T-cell (primary cell): Measurements from ENCODE around the gene S1PR5. TPM values are rescaled to one million over a fixed set of nuclear protein-coding genes. Genes with fewer than 3 reads are reported as not detected.
"Not testable (repeated sequence)": the region's sequence is repeated elsewhere in the genome, so short reads cannot be mapped to it uniquely, and the experiment has no call there.

Experiments
- ATAC-seq, 4 experiments: fragments of 200-7000 bp in 3 of 4; fragments of 150-1000 bp in 1 of 4; cut with Tn5 transposase; replicated peaks in 1 of 4; 1 replicate in 3 of 4; 2 replicates in 1 of 4; pipeline ENCODE4 v1.10.0; 2021; ENCODE audit warnings: moderate library complexity in 3 of 4, mild to moderate bottlenecking in 2 of 4, moderate number of reproducible peaks in 1 of 4
- CTCF ChIA-PET, 2 donors: fragments of 300-600 bp; sonication (Branson Sonifier 250); formaldehyde crosslinking; loops; one replicate each; lab custom pipeline; 2022; ENCODE audit warnings: antibody characterized with exemption in 2 of 2; lab: Charles Lee
- POLR2A ChIA-PET, 2 donors: fragments of 300-600 bp; sonication (Branson Sonifier 250); formaldehyde crosslinking; loops; one replicate each; lab custom pipeline; 2022; ENCODE audit warnings: antibody characterized with exemption in 2 of 2; lab: Charles Lee
- DNase-seq, 35 experiments: peaks; one replicate each; pipeline versions ENCODE4 v3.0.0 to v3.0.0-alpha.2; 2013 to 2023
- H3K27ac ChIP-seq: one replicate; pipeline ENCODE4 v1.5.1; 2013; ENCODE audit warnings: low read length
- H3K27me3 ChIP-seq, 2 experiments: replicated peaks in 1 of 2; 1 replicate in 1 of 2; 2 replicates in 1 of 2; pipeline versions ENCODE4 v1.6.1 to v1.7.0; 2013; ENCODE audit warnings: low read length in 1 of 2, mixed read lengths in 1 of 2; ENCODE audit not compliant: control insufficient read depth in 2 of 2, insufficient read depth in 2 of 2; ENCODE audit errors: extremely low read depth in 1 of 2
- H3K36me3 ChIP-seq, 2 donors: 1 replicate in 1 of 2; 2 replicates in 1 of 2; pipeline versions ENCODE4 v1.6.1 to v1.7.0; 2013; ENCODE audit warnings: low read length in 1 of 2; ENCODE audit not compliant: control insufficient read depth in 2 of 2, insufficient read depth in 1 of 2; ENCODE audit errors: extremely low read depth in 1 of 2
- H3K4me1 ChIP-seq, 2 experiments: 1 replicate in 1 of 2; 2 replicates in 1 of 2; pipeline versions ENCODE4 v1.6.1 to v1.7.0; 2013; ENCODE audit warnings: low read length in 2 of 2, mixed read lengths in 1 of 2; ENCODE audit not compliant: insufficient read depth in 2 of 2, control insufficient read depth in 1 of 2; ENCODE audit errors: extremely low read depth in 1 of 2
- H3K4me3 ChIP-seq, 2 donors: 1 replicate in 1 of 2; 2 replicates in 1 of 2; pipeline versions ENCODE4 v1.5.1 to v1.7.0; 2013; ENCODE audit warnings: mild to moderate bottlenecking in 2 of 2, low read length in 1 of 2, moderate library complexity in 1 of 2; ENCODE audit not compliant: control insufficient read depth in 1 of 2; ENCODE audit errors: extremely low read depth in 1 of 2
- H3K9me3 ChIP-seq: 2 replicates; pipeline ENCODE4 v1.7.0; 2013
- H3K27ac Mint-ChIP-seq, 2 donors: one replicate each; pipeline ENCODE4 v1.8.0; 2020 to 2021; ENCODE audit warnings: mild to moderate bottlenecking in 2 of 2, mixed read lengths in 2 of 2
- H3K27me3 Mint-ChIP-seq, 2 donors: one replicate each; pipeline ENCODE4 v1.8.0; 2021 to 2022; ENCODE audit warnings: mixed read lengths in 2 of 2
- H3K36me3 Mint-ChIP-seq: one replicate; pipeline ENCODE4 v1.8.0; 2021; ENCODE audit warnings: mixed read lengths
- H3K4me1 Mint-ChIP-seq, 3 donors: one replicate each; pipeline ENCODE4 v1.8.0; 2020 to 2022; ENCODE audit warnings: mixed read lengths in 3 of 3, mild to moderate bottlenecking in 1 of 3
- H3K4me3 Mint-ChIP-seq, 3 donors: one replicate each; pipeline ENCODE4 v1.8.0; 2020 to 2022; ENCODE audit warnings: mild to moderate bottlenecking in 3 of 3, mixed read lengths in 3 of 3, moderate library complexity in 3 of 3
- H3K9me3 Mint-ChIP-seq, 3 donors: one replicate each; pipeline ENCODE4 v1.8.0; 2020 to 2022; ENCODE audit warnings: mixed read lengths in 3 of 3
- WGBS: methylation state at CpG from one replicate; pipeline ENCODE4 v1.1.5; 2013; ENCODE audit warnings: missing lambda C conversion rate; ENCODE audit not compliant: insufficient coverage; 5-methylcytosine and 5-hydroxymethylcytosine counted together
- total RNA-seq, 35 experiments: library from RNA in 6 of 35; stranded (reverse) in 6 of 35; fragments of 120-200 nt in 1 of 35; gene quantifications; one replicate each; pipeline versions ENCODE4 v1.2.1 to v1.2.4 and lab custom pipeline; 2013 to 2026

The S1PR5 gene
- total RNA-seq, 5 donors from 2014 or later (not counting 1 experiment from before 2014, with no cell fraction given), result 1.9 to 25.0 (median 6.5) TPM

DNA sequence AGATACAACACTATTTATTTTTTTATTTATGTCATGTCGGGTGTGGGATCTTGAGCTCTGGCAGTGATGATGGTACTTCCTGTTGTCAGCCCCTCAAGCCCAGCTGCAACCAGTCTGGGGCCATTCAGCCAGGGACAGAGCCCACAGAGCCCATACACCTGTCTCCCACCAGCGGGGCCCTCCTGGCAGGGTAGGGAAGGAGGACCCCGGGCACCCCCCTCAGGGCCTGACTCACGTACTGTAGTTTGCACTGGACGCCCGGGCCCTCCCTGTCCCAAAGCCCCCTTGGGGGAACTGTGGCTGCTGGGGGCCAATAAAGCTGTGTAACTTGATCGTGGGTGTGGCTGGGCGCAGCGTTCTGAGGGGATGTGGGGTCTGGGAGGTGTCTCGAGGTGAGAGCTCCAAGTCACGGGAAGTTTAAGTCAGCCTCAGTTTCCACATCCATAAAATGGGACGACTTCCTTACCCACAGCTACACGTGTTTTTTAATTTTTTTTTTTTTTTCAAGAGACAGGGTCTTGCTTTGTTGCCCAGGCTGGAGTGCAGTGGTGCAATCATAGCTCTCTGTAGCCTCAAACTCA is 35.9 kb upstream of the S1PR5 start:
- peak in 2 of 35 experiments; percentile 13 to 29 for DNase-seq
- ChIA-PET CTCF (interaction anchor here (0.6 to 1.1 kb wide), 4 partner anchors 15 to 215 kb away, joined by 3 read pairs; no protein-coding TSS in a partner anchor), POLR2A (interaction anchor here (0.6 to 1.0 kb wide), 3 partner anchors 63 to 446 kb away, joined by 3 to 4 read pairs (median 4); no protein-coding TSS in a partner anchor)
- Histone ChIP-seq H3K36me3 (peaks cover 30 to 80% of the 10 kb centered on the region in 2 donors), H3K27me3 (no peaks in the 10 kb centered on the region), H3K4me1 (peaks cover 38 to 80% of the 10 kb centered on the region in 2 experiments), H3K4me3 (peak overlapping the region in 1 of 2 donors; percentile 27), H3K9me3 (no peaks in the 10 kb centered on the region), H3K27ac (peak overlapping the region; percentile 73)
- peaks cover 19% of the 10 kb centered on the region for H3K36me3 Mint-ChIP-seq
- peak overlapping the region; percentile 94 to 96 for H3K27ac Mint-ChIP-seq
- no peaks in the 10 kb centered on the region for H3K9me3 Mint-ChIP-seq
- WGBS, result 27% methylated on average over 3 of the region's 13 CpGs
- peaks cover 40 to 56% (median 46%) of the 10 kb centered on the region in 3 donors for H3K4me1 Mint-ChIP-seq
- H3K4me3 Mint-ChIP-seq, result peak overlapping the region in 2 of 3 donors; percentile 13 to 74
- no peak for ATAC-seq
- no peaks in the 10 kb centered on the region for H3K27me3 Mint-ChIP-seq

DNA sequence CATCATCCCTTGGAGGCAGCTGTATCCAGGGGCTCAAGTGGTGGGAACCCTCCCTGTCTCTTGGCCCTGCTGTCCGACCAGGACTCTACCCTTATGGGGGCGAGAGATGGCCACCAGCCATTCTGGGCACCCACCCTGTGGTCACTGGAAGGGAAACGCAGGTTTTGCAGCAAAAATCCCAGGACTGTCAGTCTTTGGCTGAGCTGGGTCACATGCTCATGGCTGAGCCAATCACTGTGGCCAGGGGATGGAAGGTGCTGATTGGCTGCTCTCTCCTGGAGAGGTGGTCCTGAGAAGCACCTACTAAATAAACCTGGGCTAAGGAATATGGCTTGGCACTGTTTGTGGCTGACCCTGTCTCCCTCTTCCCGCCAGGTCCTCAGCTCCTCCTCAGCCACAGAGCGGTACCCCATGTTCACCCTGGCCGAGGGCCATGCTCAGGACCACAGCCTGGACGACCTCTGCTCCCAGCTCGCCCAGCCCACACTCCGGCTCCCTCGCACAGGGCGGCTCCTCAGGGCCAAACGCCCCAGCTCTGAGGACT is 35.3 kb upstream of the S1PR5 start:
- DNase-seq (peak in 3 of 35 experiments; percentile 20 to 39 (median 35)), ATAC-seq (peak in 1 of 4 experiments; percentile 21)
- Mint-ChIP-seq H3K36me3 (peaks cover 16% of the 10 kb centered on the region), H3K4me1 (peaks cover 40 to 52% (median 44%) of the 10 kb centered on the region in 3 donors), H3K4me3 (peak overlapping the region in 1 of 3 donors; percentile 74), H3K9me3 (no peaks in the 10 kb centered on the region), H3K27me3 (no peaks in the 10 kb centered on the region), H3K27ac (peak overlapping the region; percentile 94 to 96)
- Histone ChIP-seq H3K4me1 (peaks cover 38 to 77% of the 10 kb centered on the region in 2 experiments), H3K36me3 (peaks cover 24 to 76% of the 10 kb centered on the region in 2 donors), H3K27ac (peak overlapping the region; percentile 73), H3K27me3 (no peaks in the 10 kb centered on the region), H3K9me3 (no peaks in the 10 kb centered on the region), H3K4me3 (no peak overlapping the region)
- ChIA-PET POLR2A (no interaction called here), CTCF (interaction anchor here (0.7 to 1.1 kb wide), 4 partner anchors 15 to 214 kb away, joined by 3 read pairs; no protein-coding TSS in a partner anchor)
- 88% methylated on average over 5 of the region's 12 CpGs for WGBS

DNA sequence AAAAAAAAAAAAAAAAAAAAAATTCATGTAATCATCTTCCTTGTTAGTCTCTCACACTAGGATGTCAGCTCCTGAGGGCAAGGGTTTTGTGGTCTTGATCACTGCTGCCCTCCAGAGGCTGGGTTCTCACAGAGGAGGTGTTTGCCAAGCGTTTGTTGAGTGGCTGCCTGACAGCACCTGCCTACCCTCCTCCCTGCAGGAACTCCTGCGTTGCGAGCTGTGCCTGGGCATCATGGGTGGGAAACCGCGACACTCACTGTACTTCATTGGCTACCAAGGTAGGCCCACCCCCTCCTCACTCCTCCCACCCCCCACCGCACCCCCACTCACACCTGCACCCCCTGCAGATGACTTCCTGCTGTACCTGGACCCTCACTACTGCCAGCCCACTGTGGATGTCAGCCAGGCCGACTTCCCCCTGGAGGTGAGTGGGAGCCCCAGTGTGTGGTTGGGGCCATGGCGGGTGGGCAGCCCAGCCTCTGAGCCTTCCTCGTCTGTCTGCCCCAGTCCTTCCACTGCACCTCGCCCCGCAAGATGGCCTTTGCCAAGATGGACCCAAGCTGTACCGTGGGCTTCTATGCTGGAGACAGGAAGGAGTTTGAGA is 34.6 kb upstream of the S1PR5 start:
- ChIA-PET POLR2A (no interaction called here), CTCF (interaction anchor here (1.0 to 1.1 kb wide), 2 partner anchors 9 to 29 kb away, joined by 3 to 5 read pairs; partner anchors contain the start of gene ATG4D (in 1 of the 2))
- 83% methylated on average over 8 of the region's 12 CpGs for WGBS
- ATAC-seq, result no peak
- DNase-seq, result peak in 13 of 35 experiments; percentile 21 to 68 (median 42)
- H3K9me3 Mint-ChIP-seq, result no peaks in the 10 kb centered on the region
- no peak overlapping the region for H3K4me3 ChIP-seq
- no peaks in the 10 kb centered on the region for H3K9me3 ChIP-seq
- H3K27ac Mint-ChIP-seq, result peak overlapping the region; percentile 87 to 94
- no peak overlapping the region for H3K4me3 Mint-ChIP-seq
- peak overlapping the region; percentile 73 for H3K27ac ChIP-seq
- H3K36me3 ChIP-seq, result peaks cover 23 to 75% of the 10 kb centered on the region in 2 donors
- H3K4me1 ChIP-seq, result peaks cover 38 to 76% of the 10 kb centered on the region in 2 experiments
- no peaks in the 10 kb centered on the region for H3K27me3 Mint-ChIP-seq
- no peaks in the 10 kb centered on the region for H3K27me3 ChIP-seq
- peaks cover 44 to 55% (median 47%) of the 10 kb centered on the region in 3 donors for H3K4me1 Mint-ChIP-seq
- H3K36me3 Mint-ChIP-seq, result peaks cover 19% of the 10 kb centered on the region

DNA sequence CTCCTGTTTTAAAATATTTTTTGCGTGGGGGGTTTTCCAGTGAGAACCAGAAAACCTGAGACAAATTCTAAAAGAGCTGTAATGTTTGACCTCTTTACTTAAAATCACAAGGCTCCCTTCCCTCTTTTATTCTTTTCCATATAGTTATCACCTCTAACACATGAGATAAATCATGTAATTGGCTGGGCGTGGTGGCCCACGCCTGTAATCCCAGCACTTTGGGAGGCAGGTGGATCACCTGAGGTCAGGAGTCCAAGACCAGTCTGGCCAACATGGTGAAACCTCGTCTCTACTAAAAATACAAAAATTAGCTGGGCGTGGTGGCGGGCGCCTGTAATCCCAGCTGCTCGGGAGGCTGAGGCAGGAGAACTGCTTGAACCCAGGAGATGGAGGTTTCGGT is 33.8 kb upstream of the S1PR5 start:
- Histone ChIP-seq H3K4me1 (peaks cover 37 to 70% of the 10 kb centered on the region in 2 experiments), H3K36me3 (peaks cover 21 to 72% of the 10 kb centered on the region in 2 donors)
- CTCF ChIA-PET, result interaction anchor here in 1 of 2 donors (0.5 to 1.0 kb wide), 3 partner anchors 8 to 94 kb away, joined by 4 to 5 read pairs (median 5); partner anchors contain the start of gene ATG4D
- not testable (repeated sequence) for H3K4me3 Mint-ChIP-seq, ATAC-seq, H3K27me3 ChIP-seq, DNase-seq, H3K27ac ChIP-seq, H3K27me3 Mint-ChIP-seq, H3K4me3 ChIP-seq, H3K9me3 ChIP-seq, H3K9me3 Mint-ChIP-seq
- peaks cover 17% of the 10 kb centered on the region for H3K36me3 Mint-ChIP-seq
- H3K27ac Mint-ChIP-seq, result peak overlapping the region; percentile 55 to 68
- POLR2A ChIA-PET, result interaction anchor here in 1 of 2 donors (0.6 kb wide), 1 partner anchor 13 kb away, joined by 4 read pairs; no protein-coding TSS in a partner anchor
- H3K4me1 Mint-ChIP-seq, result peaks cover 43 to 53% (median 45%) of the 10 kb centered on the region in 3 donors
- whole genome bisulfite sequencing, result 100% methylated on average over 1 of the region's 9 CpGs

DNA sequence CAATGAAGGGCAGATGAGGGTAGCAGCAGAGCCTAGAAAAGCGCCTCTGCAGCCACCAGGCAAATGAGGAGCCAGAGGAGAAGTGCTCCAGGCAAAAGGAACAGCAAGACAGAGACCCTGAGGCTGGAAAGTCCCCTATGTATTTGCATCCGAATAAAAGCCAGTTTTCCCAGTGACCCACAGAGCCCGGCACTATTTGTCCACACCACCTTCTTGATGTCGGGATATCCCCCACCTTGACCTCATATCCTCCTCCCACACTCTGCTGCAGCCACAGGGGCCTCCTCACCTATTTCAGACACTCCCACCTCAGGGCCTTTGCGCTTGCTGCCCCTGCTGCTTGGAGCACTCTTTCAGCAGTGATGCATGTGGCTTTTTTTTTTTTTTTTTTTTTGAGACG is 33.1 kb upstream of the S1PR5 start:
- POLR2A ChIA-PET, result no interaction called here
- Histone ChIP-seq H3K36me3 (peaks cover 19 to 65% of the 10 kb centered on the region in 2 donors), H3K27me3 (no peaks in the 10 kb centered on the region), H3K4me1 (peaks cover 30 to 70% of the 10 kb centered on the region in 2 experiments), H3K9me3 (no peaks in the 10 kb centered on the region), H3K27ac (no peak overlapping the region), H3K4me3 (no peak overlapping the region)
- H3K4me1 Mint-ChIP-seq, result peaks cover 38 to 46% (median 39%) of the 10 kb centered on the region in 3 donors
- H3K9me3 Mint-ChIP-seq, result no peaks in the 10 kb centered on the region
- CTCF ChIA-PET, result interaction anchor here in 1 of 2 donors (0.5 to 0.8 kb wide), 2 partner anchors 31 to 94 kb away, joined by 4 to 5 read pairs; no protein-coding TSS in a partner anchor
- peaks cover 13% of the 10 kb centered on the region for H3K36me3 Mint-ChIP-seq
- no peak for DNase-seq
- WGBS, result 78% methylated on average over 3 of the region's 6 CpGs
- ATAC-seq, result no peak
- peak overlapping the region; percentile 48 to 52 for H3K27ac Mint-ChIP-seq
- H3K4me3 Mint-ChIP-seq, result peak overlapping the region in 1 of 3 donors; percentile 17
- no peaks in the 10 kb centered on the region for H3K27me3 Mint-ChIP-seq

DNA sequence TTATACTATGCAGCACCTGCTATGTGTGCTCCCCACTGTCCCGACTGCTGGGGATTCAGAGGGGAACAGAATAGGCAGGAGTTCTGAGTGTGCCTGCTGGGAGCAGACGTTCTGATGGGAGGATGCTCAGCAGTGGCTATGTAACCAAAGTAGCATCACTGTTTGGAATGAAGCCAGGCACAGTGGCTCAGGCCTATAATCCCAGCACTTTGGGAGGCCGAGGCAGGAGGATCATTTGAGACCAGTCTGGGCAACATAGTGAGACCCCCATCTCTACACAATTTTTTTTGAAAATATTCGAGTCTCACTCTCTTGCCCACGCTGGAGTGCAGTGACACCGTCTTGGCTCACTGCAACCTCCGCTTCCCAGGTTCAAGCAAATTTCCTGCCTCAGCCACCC is 32.5 kb upstream of the S1PR5 start:
- Histone ChIP-seq H3K4me1 (peaks cover 24 to 70% of the 10 kb centered on the region in 2 experiments), H3K36me3 (peaks cover 19 to 60% of the 10 kb centered on the region in 2 donors), H3K4me3 (no peak overlapping the region), H3K27me3 (no peaks in the 10 kb centered on the region), H3K9me3 (no peaks in the 10 kb centered on the region), H3K27ac (no peak overlapping the region)
- no peaks in the 10 kb centered on the region for H3K27me3 Mint-ChIP-seq
- ATAC-seq, result no peak
- H3K4me3 Mint-ChIP-seq, result no peak overlapping the region
- ChIA-PET POLR2A (no interaction called here), CTCF (interaction anchor here in 1 of 2 donors (0.6 kb wide), 1 partner anchor 17 kb away, joined by 11 read pairs; no protein-coding TSS in a partner anchor)
- peaks cover 13% of the 10 kb centered on the region for H3K36me3 Mint-ChIP-seq
- H3K27ac Mint-ChIP-seq, result no peak overlapping the region
- no peak for DNase-seq
- peaks cover 38 to 47% (median 42%) of the 10 kb centered on the region in 3 donors for H3K4me1 Mint-ChIP-seq
- H3K9me3 Mint-ChIP-seq, result no peaks in the 10 kb centered on the region
- WGBS, result 95% methylated on average over 3 of the region's 7 CpGs
